ENCODE measurements around the gene SERPINB2.

The SERPINB2 gene

DNA sequence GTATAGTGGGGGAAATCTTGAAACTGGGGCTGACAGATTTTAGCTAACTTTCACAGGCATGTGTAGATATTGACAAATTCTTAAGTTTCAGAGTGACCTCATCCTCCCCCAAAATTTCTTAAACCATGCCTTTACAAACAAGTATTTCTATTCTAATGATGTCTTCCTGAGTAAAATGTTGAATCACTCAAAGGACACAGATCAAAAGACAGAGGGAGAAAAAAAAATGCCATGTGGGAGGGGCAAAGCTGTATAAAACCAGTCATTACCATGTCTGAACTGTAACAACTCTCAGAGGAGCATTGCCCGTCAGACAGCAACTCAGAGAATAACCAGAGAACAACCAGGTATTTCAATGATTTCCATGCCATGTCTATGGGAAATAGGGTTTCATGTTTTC, at the start of gene SERPINB2:
SERPINB2 (plus strand) TSS at position 282 of the 400 bp plus-strand sequence. CDS start 3,740 bp downstream, outside the sequence.
- TF ChIP-seq, protein P1, sequence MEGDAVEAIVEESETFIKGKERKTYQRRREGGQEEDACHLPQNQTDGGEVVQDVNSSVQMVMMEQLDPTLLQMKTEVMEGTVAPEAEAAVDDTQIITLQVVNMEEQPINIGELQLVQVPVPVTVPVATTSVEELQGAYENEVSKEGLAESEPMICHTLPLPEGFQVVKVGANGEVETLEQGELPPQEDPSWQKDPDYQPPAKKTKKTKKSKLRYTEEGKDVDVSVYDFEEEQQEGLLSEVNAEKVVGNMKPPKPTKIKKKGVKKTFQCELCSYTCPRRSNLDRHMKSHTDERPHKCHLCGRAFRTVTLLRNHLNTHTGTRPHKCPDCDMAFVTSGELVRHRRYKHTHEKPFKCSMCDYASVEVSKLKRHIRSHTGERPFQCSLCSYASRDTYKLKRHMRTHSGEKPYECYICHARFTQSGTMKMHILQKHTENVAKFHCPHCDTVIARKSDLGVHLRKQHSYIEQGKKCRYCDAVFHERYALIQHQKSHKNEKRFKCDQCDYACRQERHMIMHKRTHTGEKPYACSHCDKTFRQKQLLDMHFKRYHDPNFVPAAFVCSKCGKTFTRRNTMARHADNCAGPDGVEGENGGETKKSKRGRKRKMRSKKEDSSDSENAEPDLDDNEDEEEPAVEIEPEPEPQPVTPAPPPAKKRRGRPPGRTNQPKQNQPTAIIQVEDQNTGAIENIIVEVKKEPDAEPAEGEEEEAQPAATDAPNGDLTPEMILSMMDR (IDR thresholded peaks at IDR 0.05; ENCODE audit: extremely low read depth, missing control alignments), result no peak
- peak; percentile 14 for DNase-seq (ENCODE audit: low spot score)

DNA sequence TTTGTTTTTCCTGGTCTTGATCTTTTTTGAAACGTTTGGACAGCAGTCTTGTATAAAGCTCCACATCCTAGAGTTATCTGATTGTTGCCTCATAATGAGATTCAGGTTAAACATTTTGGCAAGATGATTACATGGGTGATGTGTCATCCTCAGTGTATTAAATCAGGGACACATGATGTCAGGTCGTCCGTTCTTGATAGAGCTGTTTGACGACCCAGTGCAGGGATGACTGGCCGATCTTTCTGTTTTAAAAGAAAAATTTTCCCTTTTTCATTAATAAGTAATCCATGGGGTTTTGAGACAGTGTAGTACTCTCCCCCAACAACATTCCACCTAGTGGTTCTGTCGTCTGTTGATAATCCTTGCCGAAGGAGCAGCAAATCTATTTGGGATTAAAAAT, 44.5 kb upstream of the SERPINB2 start:
- no peak for DNase-seq (ENCODE audit: low spot score)
- TF ChIP-seq, protein P1 (IDR thresholded peaks at IDR 0.05; ENCODE audit: extremely low read depth, missing control alignments), result no peak

DNA sequence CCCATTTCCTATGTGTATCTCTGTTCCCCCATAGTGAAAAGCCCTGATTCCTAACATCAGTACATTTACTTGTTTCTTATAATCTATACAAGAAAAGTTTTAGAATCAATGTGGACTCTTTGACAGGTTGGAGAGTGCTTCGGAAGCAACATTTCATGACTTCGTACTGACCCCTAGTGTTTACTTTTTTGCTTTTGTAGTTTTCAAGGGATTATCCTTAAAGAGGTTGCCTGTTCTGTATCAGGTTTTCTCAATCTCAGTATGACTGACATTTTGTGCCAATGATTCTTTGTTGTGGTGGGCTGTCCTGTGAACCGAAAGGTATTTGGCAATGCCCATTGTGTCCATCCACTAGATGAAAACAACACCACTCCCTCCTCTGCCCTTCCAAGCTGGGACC, 43.3 kb upstream of the SERPINB2 start:
- TF ChIP-seq, protein P1 (IDR thresholded peaks at IDR 0.05; ENCODE audit: extremely low read depth, missing control alignments), result no peak
- peak; percentile 15 for DNase-seq (ENCODE audit: low spot score)

GRCh38 chr18:63848159-63848558, 39.3 kb upstream of the SERPINB2 start:
- peak; percentile 13 for DNase-seq (ENCODE audit: low spot score)
- TF ChIP-seq, protein P1 (IDR thresholded peaks at IDR 0.05; ENCODE audit: extremely low read depth, missing control alignments), result peak; percentile 24

- TF ChIP-seq, protein P1 (IDR thresholded peaks at IDR 0.05; ENCODE audit: extremely low read depth, missing control alignments), result no peak
Observed at GRCh38 chr18:63850020-63850419, 37.5 kb upstream of the SERPINB2 start.

GRCh38 chr18:63850636-63851035, 36.9 kb upstream of the SERPINB2 start:
- DNase-seq (ENCODE audit: low spot score), result no peak

More at GRCh38 chr18:63850020-63850419, 37.5 kb upstream of the SERPINB2 start:
- DNase-seq (ENCODE audit: low spot score), result peak; percentile 17

DNA sequence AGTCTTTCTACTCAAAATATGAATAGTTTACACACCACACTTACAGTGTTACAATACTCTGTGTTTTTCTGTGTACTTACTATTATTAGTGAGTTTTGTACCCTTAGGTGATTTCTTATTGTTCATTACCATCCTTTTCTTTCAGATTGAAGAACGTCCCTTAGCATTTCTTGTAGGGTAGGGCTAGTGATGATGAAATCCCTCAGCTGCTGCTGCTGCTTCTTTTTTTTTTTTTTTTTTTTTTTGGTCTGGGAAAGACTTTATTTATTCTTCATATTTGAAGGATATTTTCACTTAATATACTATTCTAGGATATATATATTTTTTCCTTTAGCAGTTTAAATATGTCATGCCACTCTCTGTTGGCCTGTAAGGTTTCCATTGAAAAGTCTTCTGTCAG, 29.0 kb upstream of the SERPINB2 start:
- TF ChIP-seq, protein P1 (IDR thresholded peaks at IDR 0.05; ENCODE audit: extremely low read depth, missing control alignments), result no peak
- DNase-seq (ENCODE audit: low spot score), result no peak

More at GRCh38 chr18:63850636-63851035, 36.9 kb upstream of the SERPINB2 start:
- TF ChIP-seq, protein P1 (IDR thresholded peaks at IDR 0.05; ENCODE audit: extremely low read depth, missing control alignments), result no peak
